BLaER1 treated with 17β-estradiol and CSF1 and Interleukin-3, amounts not matched to agents 10 nM and 100 nM (cell line): ENCODE data around the gene SYNDIG1.

ENCODE experiments used
- H3K27ac ChIP-seq, 11 experiments: shearing (Covaris generic); formaldehyde crosslinking; 2 replicates each; pipeline ENCODE4 v1.8.1; 2022
- H3K27me3 ChIP-seq, 11 experiments: shearing (Covaris generic); formaldehyde crosslinking; 2 replicates each; pipeline ENCODE4 v1.8.1; 2022
- H3K36me3 ChIP-seq, 11 experiments: shearing (Covaris generic); formaldehyde crosslinking; 2 replicates each; pipeline ENCODE4 v1.8.1; 2022
- H3K4me1 ChIP-seq, 10 experiments: shearing (Covaris generic); formaldehyde crosslinking; 2 replicates each; pipeline ENCODE4 v1.8.1; 2022
- H3K4me2 ChIP-seq, 11 experiments: shearing (Covaris generic); formaldehyde crosslinking; 2 replicates each; pipeline ENCODE4 v1.8.1; 2022
- H3K4me3 ChIP-seq, 10 experiments: shearing (Covaris generic); formaldehyde crosslinking; 2 replicates each; pipeline ENCODE4 v1.8.1; 2022
- H3K9ac ChIP-seq, 11 experiments: shearing (Covaris generic); formaldehyde crosslinking; 2 replicates each; pipeline ENCODE4 v1.8.1; 2022
- H3K9me3 ChIP-seq, 11 experiments: shearing (Covaris generic); formaldehyde crosslinking; replicated peaks in 1 of 11; 2 replicates each; pipeline ENCODE4 v1.8.1; 2022
- H4K20me1 ChIP-seq, 11 experiments: shearing (Covaris generic); formaldehyde crosslinking; 2 replicates each; pipeline ENCODE4 v1.8.1; 2022
- Cebpa-rat ChIP-seq, 11 experiments: shearing (Covaris generic); IDR thresholded peaks; 2 replicates each; pipeline ENCODE4 v1.8.1; 2022

The SYNDIG1 gene

DNA sequence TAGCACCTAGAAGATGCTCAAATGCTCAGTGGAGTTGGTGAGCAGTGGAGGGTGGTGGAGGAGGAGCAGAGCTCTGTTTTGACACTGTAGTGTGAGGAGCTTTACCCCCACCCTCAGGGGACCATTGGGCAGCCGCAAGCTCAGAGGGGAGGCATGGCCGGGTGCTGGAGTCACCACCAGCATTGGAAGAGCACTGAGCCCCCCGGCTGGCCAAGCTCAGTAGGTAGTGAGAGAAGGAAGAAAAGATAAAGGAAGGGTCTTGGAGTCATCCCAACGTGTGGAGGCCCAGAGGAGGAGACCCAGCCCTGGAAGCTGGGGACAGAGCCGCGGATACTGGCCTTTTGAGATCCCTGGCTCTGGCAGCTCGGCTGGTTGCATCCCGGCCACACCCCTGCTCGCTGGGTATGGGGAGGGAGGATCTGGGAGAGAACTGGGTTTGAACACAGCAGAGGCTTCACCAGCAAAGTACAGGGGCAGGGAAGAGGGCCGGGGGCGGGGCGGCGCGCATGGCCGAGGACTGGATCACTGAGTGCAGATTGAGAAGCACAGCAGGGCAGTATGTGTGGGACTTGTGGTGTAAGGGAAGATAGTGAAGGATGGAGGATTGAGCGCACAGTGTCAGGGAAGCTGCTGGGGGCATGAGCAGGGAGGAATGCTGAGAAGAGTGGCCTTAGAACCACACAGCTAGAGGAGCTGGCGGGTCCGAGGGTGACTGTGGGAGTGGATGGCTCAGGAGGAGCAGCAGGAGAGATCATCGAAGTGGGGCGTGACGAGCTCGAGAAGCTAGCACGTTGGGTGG, 24.4 kb downstream of the SYNDIG1 start:
- Histone ChIP-seq H3K9me3 (no peaks in the 10 kb centered on the region), H3K27ac (no peak overlapping the region), H4K20me1 (0 out of 22 replicates have a peak, but pooled peaks cover 0 to 9% (median 0%) of the 10 kb centered on the region in 11 experiments), H3K4me2 (peak overlapping the region in 8 of 11 experiments; percentile 37 to 69 (median 51); a peak in 16 of 22 replicates), H3K9ac (no peak overlapping the region; a peak in 1 of 22 replicates), H3K4me3 (no peak overlapping the region), H3K4me1 (peaks cover 0 to 39% (median 22%) of the 10 kb centered on the region in 10 experiments; a peak in 14 of 20 replicates), H3K36me3 (no peaks in the 10 kb centered on the region), H3K27me3 (no peaks in the 10 kb centered on the region)
- TF ChIP-seq Cebpa-rat (IDR thresholded peaks at IDR 0.05), result no peak

DNA sequence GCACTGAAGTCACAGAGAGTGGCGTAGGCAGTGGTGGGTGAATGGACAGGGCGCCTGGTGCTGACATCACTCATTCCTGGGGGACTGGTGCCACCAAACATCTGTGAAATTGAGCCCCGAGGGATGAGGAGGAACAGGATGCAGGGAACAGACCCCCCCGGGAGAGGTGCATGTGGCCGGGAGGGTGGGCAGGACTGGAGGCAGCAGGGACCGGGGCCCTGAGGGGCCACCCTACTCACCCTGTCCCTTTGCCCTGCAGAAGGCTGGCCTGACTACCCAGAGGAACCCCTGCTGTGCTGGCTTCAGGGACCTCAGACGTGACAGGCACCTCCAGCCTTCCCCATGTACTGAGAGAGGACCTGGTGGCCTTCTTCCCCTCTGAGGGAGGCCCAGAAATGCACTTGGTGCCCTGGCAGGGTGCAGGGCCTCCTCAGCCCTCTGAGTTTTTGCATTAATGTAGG, 25.1 kb downstream of the SYNDIG1 start:
- H4K20me1 ChIP-seq, result 0 out of 22 replicates have a peak, but pooled peaks cover 0 to 9% (median 0%) of the 10 kb centered on the region in 11 experiments
- H3K9me3 ChIP-seq, result no peaks in the 10 kb centered on the region
- H3K4me1 ChIP-seq, result peaks cover 0 to 39% (median 22%) of the 10 kb centered on the region in 10 experiments; a peak in 14 of 20 replicates
- peak overlapping the region in 8 of 11 experiments; percentile 37 to 69 (median 51); a peak in 15 of 22 replicates for H3K4me2 ChIP-seq
- no peaks in the 10 kb centered on the region for H3K36me3 ChIP-seq
- H3K9ac ChIP-seq, result no peak overlapping the region; a peak in 1 of 22 replicates
- H3K27me3 ChIP-seq, result no peaks in the 10 kb centered on the region
- no peak overlapping the region for H3K27ac ChIP-seq
- no peak for TF ChIP-seq Cebpa-rat (IDR thresholded peaks at IDR 0.05)
- no peak overlapping the region for H3K4me3 ChIP-seq

DNA sequence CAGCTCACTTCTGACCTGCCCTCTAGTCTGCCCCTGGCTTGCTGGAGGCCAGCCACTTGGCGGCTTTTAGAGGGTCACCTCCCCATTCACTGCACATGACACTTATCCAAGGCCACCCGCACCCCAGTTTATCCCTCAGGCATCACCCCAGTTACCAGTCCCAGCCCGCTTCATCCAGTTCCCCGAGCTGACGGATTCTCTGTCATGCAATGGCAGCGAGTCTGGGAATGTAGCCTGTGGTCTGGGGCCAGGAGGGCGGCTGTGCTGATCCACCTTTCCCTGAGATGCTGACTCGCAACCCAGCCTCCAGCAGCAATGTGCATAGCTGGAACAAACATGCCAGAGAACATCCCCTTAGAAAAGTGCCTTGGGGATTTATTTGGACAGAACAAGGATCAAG, 25.8 kb downstream of the SYNDIG1 start:
- H3K27me3 ChIP-seq, result no peaks in the 10 kb centered on the region
- H3K27ac ChIP-seq, result no peak overlapping the region
- H3K4me3 ChIP-seq, result no peak overlapping the region
- 0 out of 22 replicates have a peak, but pooled peaks cover 0 to 5% (median 0%) of the 10 kb centered on the region in 11 experiments for H4K20me1 ChIP-seq
- H3K4me1 ChIP-seq, result peaks cover 0 to 31% (median 20%) of the 10 kb centered on the region in 10 experiments; a peak in 14 of 20 replicates
- H3K9ac ChIP-seq, result no peak overlapping the region
- H3K9me3 ChIP-seq, result no peaks in the 10 kb centered on the region
- H3K4me2 ChIP-seq, result no peak overlapping the region
- no peaks in the 10 kb centered on the region for H3K36me3 ChIP-seq
- TF ChIP-seq Cebpa-rat (IDR thresholded peaks at IDR 0.05), result no peak

DNA sequence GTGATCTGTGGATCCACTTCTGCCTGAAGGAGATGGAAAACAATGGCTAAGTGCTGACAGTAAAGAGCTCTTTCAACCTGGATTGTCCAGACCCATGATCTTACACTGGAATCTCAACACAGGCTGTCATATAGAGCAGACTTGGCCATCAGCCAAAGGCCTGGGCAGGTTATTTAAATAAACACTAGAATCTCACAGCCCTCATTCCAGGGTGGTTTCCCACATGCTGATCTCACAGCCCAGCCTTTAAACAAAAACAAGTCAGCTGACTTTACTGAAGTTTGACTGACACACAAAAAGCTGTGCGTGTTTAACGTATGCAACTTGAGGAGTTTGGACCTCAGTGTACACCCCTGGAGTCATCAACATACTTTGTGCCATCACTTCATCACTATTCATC, 28.4 kb downstream of the SYNDIG1 start:
- no peak overlapping the region for H3K27ac ChIP-seq
- H3K4me2 ChIP-seq, result no peak overlapping the region
- no peaks in the 10 kb centered on the region for H3K9me3 ChIP-seq
- no peak overlapping the region for H3K9ac ChIP-seq
- H3K36me3 ChIP-seq, result no peaks in the 10 kb centered on the region
- no peak for TF ChIP-seq Cebpa-rat (IDR thresholded peaks at IDR 0.05)
- no peak overlapping the region for H3K4me3 ChIP-seq
- no peaks in the 10 kb centered on the region for H3K27me3 ChIP-seq
- H3K4me1 ChIP-seq, result peaks cover 4 to 28% (median 16%) of the 10 kb centered on the region in 10 experiments; a peak in 19 of 20 replicates
- H4K20me1 ChIP-seq, result no peaks in the 10 kb centered on the region

DNA sequence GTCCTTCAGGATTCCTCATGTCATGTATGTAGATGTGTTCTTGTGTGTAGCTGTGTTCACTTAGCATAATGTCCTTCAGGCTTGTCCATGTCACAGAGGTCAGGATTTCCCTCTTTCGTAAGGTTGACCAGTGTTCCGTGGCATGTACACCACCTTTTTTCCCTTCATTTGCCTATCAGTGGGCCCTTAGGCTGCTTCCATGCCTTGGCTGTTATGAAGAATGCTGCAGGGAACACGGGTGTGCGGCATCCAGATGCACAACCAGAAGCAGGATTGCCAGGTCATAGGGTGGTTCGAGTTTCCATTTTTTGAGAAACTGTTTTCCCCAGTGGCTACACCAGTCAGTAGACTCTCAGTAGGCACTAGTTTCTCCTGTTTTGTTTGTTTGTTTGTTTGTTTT, 29.2 kb downstream of the SYNDIG1 start:
- H3K4me2 ChIP-seq, result no peak overlapping the region
- no peak overlapping the region for H3K27ac ChIP-seq
- no peak overlapping the region for H3K9ac ChIP-seq
- H3K9me3 ChIP-seq, result no peaks in the 10 kb centered on the region
- H3K4me3 ChIP-seq, result no peak overlapping the region
- H3K27me3 ChIP-seq, result no peaks in the 10 kb centered on the region
- no peak for TF ChIP-seq Cebpa-rat (IDR thresholded peaks at IDR 0.05)
- H3K36me3 ChIP-seq, result no peaks in the 10 kb centered on the region
- peaks cover 7 to 22% (median 12%) of the 10 kb centered on the region in 10 experiments; a peak in 19 of 20 replicates for H3K4me1 ChIP-seq
- no peaks in the 10 kb centered on the region for H4K20me1 ChIP-seq

DNA sequence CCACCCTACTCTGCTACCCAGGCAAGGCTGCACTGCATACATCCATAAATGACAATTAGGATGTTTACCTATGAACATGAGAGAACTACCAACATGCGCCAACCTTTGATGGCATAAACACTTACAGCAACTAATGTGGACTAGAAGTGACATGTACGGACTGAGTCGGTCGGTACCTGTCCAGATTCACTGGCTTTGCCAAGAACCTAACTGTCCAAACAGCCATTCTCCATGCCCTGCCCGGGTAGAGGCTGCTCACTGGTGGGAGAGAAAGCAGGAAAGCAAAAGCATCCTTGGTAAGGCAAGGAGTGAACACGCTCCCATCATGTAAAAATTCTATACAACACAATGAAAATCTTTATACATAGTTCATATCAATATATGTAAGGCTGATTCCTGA, 30.0 kb downstream of the SYNDIG1 start:
- Histone ChIP-seq H3K4me3 (no peak overlapping the region), H4K20me1 (no peaks in the 10 kb centered on the region), H3K4me2 (no peak overlapping the region), H3K4me1 (peaks cover 0 to 14% (median 9%) of the 10 kb centered on the region in 10 experiments; a peak in 16 of 20 replicates), H3K36me3 (no peaks in the 10 kb centered on the region), H3K9ac (no peak overlapping the region), H3K27me3 (no peaks in the 10 kb centered on the region), H3K27ac (no peak overlapping the region), H3K9me3 (no peaks in the 10 kb centered on the region)
- no peak for TF ChIP-seq Cebpa-rat (IDR thresholded peaks at IDR 0.05)

DNA sequence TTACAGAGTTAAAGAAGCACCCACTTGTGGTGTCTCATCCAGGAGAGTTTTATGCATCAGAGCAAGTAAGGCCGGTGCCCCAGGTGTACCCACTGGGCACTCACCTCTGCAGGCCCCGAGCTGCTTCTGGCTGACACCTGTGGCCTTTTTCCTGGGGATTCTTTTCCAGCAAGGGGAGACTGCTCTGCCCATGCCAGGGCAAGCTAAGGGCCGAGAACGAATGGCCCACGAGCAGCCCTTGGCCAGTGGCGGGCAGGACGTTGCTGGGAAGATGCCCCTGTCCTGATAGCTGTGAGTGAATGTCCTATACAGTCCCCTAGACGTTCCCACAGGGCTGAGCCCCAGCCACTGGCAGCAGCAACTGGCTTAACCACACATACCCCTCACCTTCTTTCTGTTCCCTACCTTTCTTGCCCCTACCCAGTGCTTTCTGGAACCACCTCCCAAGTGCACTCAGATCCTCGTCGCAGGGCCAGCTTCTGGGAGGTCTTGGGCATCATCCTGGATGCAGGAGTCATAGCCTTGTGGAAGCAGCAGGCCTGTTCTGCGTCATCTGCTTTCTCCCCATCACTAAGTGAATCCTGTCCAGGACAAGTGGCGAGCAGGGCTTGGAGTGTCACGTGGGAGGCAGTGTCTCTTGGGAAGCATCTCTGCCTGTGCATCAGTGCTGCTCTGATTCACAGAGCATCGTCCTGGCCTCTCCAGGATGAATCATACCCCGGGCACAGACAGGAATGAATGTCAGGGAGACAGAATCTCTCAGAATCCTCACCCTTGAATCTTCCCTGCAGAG, 32.5 kb downstream of the SYNDIG1 start:
- Histone ChIP-seq H3K36me3 (no peaks in the 10 kb centered on the region), H3K9me3 (no peaks in the 10 kb centered on the region), H3K4me1 (peaks cover 0 to 15% (median 7%) of the 10 kb centered on the region in 10 experiments; a peak in 10 of 20 replicates), H3K4me2 (0 out of 22 replicates have a peak overlapping the region, but pooled peaks of 3 of the 11 experiments have one; percentile 3 to 12 (median 3)), H3K4me3 (no peak overlapping the region), H4K20me1 (no peaks in the 10 kb centered on the region), H3K27ac (no peak overlapping the region), H3K27me3 (no peaks in the 10 kb centered on the region), H3K9ac (no peak overlapping the region)
- no peak for TF ChIP-seq Cebpa-rat (IDR thresholded peaks at IDR 0.05)

DNA sequence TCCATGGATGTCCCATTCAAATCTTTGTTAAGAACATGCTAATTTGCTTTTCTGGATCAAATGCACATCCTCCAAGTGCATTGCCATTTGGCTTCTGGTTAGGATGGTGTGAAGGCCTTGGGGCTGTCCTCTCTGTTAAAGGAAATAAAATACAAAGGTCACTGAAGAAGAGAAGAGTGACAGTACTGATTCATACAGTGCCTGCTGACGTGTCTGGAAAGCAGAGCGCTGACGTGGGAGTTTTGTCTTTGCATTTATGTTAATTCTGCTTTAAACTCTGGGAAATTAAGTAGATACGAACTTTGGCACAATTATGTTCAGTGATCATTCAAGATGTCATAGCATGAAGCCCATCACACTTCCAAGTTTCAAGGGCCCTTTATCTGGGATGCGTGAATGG, 33.2 kb downstream of the SYNDIG1 start:
- peak overlapping the region in 6 of 11 experiments; percentile 3 to 35 (median 18); a peak in 2 of 22 replicates for H3K4me2 ChIP-seq
- H3K27ac ChIP-seq, result no peak overlapping the region

More for the DNA sequence above, 33.2 kb downstream of the SYNDIG1 start:
- peaks cover 0 to 15% (median 7%) of the 10 kb centered on the region in 10 experiments; a peak in 10 of 20 replicates for H3K4me1 ChIP-seq
- H3K27me3 ChIP-seq, result no peaks in the 10 kb centered on the region
- no peak overlapping the region for H3K4me3 ChIP-seq
- no peak for TF ChIP-seq Cebpa-rat (IDR thresholded peaks at IDR 0.05)
- no peaks in the 10 kb centered on the region for H3K9me3 ChIP-seq
- H4K20me1 ChIP-seq, result no peaks in the 10 kb centered on the region
- no peaks in the 10 kb centered on the region for H3K36me3 ChIP-seq
- no peak overlapping the region for H3K9ac ChIP-seq
